ENCODE data around the gene SETBP1.

The SETBP1 gene

DNA sequence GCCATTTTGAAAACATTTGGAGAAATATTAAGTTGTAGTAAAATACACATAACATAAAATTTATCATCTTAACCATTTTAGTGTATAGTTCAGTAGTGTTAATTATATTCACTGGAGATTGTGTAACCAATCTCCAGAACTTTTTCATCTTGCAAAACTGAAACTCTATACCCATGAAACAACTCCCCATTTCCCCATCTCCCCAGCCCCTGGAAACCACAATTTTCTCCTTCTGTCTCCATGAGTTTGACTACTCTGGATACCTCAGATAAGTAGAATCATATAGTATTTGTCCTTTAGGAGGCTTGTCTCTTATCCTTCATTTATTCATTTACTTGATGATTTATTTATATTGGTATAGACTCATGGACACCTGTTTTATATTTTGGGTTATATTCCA, 392.9 kb downstream of the SETBP1 start:
- DNase-seq (ENCODE audit: low read depth), result no peak

DNA sequence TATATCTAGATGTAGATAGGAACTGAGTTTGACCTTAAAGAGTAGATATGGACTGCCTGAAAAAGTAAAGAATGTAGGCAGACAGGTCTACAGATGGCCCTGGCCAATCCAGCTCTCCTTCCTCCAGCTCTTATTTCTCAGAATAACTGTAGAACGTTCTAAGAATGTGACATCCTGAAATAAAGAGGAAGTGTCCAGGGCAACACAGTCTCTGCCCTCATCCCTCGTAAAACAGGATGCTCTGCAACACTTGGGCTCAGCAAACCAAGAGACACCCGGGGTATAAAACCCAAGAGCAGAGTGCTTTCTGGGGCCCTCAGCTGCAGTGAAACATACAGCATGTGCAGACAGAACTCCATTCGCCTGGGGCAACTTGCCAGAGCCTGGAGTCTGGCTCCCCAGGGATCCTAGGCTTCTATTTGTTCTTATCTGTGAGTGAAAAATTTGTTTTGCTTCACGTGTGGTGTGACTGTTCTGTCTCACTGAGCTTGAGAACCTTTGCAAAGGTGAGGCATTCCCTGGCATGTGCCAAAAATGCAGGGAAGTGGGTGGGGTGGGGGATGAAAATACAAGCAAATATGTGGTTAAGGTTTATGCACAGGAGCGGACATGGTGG, 401.0 kb downstream of the SETBP1 start:
- no peak for DNase-seq (ENCODE audit: low read depth)

DNA sequence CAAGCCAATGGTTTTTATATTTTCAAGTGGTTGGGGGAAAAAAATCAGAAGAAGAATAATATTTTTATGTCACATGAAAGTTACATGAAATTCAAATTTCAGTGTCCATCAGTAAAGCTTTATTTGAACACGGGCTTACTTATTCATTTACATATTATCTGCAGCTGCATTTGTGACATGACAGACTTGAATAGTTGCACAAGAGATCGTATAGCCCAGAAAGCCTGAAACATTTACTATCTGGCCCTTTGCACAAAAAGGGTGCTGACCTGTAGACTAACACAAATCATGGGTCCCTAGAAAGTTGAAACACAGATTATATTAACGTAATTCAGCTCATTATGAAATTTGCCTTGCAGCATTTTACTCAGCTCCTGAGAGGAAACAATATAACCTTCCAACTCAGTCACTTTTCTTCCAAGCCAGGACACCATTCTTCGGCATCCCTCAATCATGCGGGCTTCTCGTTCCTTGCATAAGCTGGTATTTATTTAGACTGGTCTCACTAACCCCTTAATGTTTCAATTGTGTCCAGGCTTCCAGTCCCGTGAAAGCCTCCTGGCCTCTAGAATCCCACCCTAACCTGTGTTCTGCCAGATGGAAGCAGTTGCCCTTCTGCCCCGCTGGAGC, 402.7 kb downstream of the SETBP1 start:
- DNase-seq (ENCODE audit: low read depth), result no peak

DNA sequence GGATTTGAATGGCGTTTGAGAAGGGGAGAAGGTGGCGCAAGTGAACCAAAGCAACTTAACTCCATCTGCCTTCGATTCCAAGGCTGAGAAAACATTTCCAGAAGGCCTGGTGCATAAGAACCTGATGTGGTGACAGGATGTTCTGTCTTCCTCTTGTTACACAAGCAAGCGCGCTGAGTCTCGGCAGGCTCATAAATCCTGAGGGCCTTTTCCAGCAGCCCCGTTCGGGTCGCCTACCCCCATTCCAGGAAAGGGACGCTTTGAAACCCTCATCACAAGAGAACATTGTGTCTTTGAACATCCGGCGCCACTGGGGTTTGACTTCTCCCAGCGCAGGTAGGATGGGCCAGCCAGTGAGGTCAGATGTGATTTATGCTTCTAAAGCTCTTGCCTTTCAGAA, 403.5 kb downstream of the SETBP1 start:
- DNase-seq (ENCODE audit: low read depth), result no peak

DNA sequence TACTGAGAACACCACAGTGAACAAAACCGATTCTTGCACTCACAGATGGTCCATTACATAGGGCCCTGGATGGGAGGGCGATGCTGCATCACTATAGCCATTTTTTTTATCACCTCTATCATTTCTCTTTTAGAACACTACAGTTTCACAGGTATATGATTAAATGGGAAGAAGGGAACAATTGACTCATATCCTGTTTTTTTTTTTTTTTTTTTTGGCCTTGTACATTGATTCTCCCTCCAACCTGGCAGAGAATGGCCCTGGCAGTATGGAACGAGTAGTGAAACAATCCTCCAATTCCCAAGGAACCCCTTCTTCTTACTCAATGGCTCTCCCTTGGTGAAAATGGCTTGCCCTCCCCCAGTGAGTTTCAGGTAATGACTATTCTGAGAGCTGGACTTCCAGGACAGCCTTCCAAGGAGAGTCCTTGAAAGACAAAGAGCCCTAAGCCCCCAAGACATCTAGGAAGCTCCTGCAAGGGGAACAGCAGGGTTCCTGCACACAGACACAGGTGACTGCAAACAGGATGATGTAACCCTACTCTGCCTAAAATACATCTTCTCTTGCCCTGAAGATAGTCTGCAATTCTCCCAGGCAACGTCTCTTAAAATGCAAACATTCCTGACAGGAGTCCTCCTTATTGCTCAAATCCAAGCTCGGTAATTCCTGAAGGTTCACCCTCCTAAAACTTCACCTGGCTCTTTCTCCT, 405.4 kb downstream of the SETBP1 start:
- no peak for DNase-seq (ENCODE audit: low read depth)

DNA sequence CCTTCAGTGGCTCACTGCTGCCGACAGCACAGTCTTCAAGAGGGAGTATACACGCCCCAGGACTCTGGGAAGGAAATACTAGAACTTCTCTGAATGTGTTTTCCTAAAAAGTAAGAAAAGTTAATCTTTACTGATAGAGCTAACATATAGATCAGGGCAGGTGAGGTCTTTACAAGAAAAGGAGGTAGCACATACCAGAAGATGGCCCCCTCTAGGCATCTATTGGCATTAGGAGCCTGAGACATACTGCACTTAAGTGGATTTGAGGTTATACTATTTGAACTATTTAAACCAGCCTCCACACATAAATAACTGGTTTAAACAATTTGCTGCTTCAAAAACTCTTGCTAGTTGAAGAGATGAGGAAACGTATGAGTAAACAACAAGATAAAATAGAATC, 406.1 kb downstream of the SETBP1 start:
- no peak for DNase-seq (ENCODE audit: low read depth)

DNA sequence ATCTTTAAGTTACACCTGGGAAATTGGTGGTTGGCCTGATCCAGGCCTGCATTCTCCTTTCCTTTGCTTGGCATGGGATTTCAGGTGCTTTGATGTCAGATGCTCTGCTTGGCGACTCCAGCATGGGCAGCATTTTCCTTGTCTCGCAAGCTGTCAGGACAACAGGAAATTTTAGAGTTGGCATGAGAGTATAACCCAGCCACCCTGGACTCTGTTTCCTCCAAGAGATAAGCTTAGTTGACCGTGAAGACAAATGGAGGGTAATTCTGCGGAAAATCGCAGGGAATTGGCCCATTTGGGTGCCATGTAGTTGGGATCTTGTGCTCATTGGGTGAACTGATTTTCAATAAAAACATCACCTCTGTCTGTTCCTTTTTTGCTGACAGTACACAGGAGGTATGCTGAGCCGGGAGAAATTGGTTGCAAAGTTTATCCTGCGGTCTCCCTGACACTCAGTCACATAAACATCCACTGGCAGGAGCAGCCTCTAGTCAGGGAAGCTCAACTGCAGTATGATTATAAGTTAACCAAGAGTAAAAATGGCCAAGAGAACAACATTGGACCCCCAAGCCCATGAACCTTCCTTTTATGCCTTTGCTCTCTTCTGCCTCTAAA, 409.9 kb downstream of the SETBP1 start:
- no peak for DNase-seq (ENCODE audit: low read depth)

DNA sequence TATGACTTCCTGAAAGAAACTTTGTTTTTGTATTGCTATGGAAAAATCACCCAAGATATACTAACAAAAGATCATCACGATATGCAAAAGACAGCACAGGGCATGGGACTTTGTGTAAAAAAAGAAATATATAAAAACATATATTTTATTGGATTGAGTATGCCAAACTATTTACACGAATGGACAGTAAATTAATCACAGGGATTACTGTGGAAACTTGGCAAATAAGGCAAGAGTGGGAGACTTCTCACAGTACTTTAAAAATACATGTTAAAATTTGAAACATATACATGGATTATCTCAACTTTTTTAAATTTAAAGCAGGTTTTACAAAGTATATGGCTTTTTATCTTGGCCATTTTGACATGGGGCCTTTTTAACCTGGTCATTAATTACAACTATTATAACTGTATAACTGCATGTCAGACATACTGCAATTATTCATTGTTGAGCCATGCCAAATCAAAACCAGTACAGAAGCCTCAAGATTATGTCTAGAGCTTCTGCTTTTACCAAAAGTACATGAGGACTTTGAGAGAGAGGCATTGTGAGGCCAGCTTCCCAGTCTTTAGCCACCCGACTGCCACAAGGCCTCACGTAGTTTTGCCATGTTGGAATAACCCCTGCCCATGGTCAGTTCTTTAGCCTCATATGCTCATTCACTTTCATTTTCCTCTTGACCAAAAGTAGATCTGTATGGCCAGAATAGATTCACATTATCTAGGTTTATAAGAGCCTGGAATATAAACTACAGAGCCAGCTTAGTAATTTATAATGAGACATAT, 419.8 kb downstream of the SETBP1 start:
- DNase-seq (ENCODE audit: low read depth), result no peak

DNA sequence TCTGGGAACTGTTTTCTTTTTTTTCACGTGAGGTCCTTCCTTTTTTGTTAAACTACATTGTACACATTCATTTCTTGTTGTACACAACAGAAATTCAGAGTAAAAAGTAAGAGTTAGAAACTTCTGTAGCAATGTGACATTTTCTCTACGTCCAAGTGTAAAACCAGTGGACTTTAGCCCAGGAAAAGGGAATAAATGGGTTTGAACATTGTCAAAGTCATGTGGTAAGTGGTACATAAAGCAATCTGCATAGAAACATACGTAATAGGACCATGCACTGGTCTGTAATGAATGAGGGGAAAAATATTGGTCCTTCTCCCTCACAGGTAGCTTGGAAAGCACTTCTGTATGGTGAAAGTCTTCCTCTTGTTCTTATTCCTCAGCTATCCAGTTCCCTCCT, 421.4 kb downstream of the SETBP1 start:
- DNase-seq (ENCODE audit: low read depth), result no peak

DNA sequence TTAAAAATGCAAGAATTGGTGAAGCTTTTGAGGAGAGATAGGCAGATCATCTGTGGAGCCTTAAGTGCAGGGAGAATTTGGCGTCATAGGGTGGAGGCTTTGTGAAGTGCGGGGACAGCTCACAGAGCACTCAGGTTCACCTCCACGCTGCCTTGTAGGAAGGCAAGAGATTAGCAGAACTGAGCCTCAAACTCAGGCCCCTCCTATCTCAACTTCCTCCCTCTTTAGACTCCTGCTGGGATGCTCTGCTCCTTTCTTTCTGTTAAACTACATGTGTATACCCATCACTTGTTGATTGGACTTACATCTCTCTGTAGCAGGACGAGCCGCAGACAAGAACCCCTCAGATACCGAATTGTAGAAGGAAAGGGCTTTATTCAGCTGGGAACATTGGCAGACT, 422.2 kb downstream of the SETBP1 start:
- DNase-seq (ENCODE audit: low read depth), result no peak

DNA sequence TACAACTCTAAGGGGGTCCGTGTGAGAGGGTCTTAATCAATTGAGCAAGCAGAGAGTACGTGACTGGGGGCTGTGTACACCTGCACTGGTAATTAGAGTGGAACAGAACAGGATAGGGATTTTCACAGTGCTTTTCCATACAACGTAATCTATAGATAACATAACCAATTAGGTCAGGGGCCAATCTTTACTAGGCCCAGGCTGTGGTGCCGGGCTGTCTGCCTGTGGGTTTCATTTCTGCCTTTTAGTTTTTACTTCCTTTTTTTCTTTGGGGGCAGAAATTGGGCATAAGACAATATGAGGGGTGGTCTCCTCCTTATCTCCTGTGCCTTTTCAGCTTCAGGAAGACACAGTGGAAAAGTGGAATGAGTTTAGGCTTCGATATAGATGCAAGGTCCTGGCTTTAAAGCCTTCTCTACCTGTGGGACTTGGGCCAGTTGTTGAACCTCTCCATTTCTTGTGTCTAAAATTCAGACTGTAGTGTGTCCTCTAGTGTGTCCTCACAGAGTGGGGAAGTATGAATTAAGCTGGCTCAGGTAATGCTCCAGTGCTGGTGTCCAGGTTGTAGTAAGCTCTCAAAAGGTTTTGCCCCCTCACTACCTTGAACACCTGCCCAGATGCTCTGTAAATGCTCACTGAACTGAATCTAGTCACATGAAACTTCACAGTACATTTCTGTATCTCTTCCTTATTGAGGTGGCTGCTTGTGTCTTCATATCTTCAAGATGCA, 422.8 kb downstream of the SETBP1 start:
- no peak for DNase-seq (ENCODE audit: low read depth)

DNA sequence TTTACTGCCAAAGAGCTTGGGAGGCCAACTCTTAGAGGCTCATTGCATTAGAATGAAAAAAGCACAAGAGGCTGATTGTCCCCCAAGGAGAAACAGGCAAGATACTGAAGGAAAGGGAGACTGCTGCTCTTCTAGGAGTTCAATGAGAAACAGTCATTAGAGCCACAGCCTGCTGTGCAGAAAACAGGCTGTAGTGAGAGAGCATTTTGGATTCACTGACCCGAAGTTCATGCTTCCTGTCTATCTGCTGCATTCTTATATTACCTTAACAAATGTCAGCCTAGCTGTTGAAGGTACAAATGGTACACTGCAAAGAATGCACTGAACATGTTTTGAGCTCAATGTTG, 423.3 kb downstream of the SETBP1 start:
- DNase-seq (ENCODE audit: low read depth), result no peak

DNA sequence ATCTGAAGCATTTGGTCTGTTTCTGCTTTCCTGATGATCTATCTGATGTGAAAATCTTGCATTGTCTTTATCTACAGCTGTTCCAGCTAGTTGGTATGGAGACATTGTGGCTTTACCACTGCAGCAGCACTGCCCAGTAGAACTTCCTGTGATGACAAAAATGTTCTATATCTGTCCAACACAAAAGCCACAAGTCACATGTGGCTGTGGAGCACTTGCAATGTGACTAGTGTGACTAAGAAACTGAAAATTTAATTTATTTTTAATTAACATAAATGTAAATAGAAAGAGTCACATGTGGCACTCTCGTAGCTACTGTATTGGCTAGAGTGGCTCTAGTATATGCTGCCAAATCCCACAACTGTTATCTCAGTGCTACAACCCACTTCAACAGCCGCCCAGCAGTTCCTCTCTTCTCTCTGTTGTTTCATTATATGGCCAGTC, 425.7 kb downstream of the SETBP1 start:
- no peak for DNase-seq (ENCODE audit: low read depth)

DNA sequence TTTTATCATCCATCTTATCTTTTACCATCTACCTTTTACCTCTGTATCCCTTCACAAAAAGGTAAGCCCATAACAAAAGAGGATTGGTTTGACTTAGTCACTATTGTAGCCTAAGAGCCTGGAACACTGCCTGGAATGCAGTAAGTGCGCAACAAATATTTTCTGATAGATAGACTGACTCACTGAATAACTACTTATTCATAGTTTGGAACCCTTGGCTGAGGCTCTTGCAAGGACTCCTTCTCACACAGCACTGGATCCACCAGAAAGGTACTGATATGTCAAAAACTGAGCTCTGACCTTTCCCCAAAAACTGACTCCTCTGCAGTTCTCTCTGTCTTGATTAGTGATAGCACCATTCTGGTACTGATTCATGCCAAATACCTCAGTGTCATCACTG, 426.7 kb downstream of the SETBP1 start:
- DNase-seq (ENCODE audit: low read depth), result no peak

DNA sequence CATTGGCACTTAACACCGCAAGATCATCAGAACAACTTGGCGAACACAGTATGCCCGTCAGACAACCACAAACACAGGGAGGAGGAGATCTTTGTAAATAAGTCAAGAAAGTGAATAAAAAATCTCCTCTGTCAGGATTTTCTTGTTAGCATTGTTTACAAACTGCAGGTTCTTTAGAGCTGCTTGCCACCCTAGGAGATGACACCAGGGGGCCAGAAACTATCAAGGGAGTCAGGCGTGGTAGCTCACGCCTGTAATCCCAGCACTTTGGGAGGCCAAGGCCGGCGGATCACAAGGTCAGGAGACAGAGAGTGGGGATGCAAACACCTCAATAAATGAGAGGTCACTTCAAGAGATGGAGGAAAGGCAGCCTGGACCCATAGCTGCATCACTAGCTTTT, 428.1 kb downstream of the SETBP1 start:
- no peak for DNase-seq (ENCODE audit: low read depth)

DNA sequence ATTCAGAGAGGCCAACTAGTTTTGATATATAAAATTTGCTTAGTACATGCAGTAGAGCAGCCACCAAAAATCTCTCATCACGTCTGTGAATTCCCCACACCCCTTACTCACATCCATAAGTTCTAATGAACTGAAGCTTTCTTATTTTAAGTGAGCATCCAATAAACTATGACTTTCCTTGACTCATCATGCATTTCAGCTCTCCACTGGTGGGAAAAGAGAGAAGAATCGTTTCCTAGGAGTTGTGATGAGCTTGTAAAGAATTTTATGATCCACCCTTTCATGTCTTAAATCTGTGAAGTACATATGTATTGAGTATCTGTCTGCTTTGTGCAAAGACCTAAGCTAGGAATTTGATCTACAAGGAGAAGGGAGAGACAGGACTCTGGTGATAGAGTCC, 428.6 kb downstream of the SETBP1 start:
- DNase-seq (ENCODE audit: low read depth), result no peak

DNA sequence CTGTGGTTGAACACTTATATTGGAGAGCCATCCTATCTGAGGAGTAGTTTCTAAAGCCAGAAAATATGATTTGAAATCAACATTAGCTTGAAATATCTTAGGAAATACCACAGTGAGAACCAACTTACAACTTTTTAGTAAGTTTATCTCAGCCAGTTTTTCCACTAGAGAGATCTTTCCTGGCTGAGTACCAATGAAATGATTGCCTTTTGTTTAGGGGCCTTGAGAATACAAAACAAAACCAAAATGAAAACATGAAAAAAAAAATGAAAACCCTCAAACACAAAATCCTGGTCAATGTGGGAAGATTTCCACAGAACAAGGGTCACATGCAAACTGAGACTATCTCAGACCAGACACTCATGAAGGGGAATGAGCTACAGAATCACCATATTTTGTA, 429.0 kb downstream of the SETBP1 start:
- DNase-seq (ENCODE audit: low read depth), result no peak

DNA sequence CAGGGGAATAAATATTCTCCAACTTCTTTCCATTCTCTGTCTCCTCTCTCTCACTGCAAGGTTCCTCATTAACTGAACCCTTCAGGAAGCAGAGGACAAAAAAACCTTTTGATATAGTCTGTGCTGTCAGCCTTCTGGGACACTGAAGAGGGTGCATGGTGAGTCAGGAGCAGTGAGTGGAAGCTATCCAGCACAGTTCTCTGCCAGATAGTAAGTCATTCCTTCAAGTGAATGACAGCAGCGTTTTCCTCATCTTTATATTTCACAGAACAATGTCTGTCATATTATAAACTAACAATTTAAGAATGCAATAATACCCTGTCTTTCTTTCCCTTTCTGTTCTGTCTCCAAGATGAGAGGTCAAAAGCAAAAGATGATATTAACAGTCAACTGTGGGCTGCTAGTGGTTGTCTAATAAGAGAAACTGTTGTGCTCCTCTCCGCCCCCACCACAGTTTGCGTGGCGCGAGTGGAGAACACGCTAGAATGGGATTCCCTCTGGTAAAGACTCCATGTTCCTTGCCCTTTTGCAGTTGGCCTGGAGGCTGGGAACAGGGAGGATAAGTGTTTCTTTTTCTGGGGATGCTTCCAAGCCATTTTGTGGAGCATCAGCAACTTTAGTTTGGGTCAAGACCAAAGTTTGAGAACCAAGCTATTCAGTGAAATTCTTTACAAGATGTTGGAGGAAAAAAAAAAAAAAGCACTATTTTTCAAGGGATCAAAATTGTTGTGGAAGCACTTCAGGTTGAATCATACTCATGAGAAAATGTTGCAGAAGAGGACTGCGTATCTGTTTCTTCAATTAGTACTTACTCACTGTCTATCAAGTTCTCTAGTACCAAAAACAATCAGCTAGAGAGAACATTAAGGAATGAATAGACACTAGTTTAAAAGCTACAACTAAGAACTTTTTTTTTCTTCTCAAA, 430.2 kb downstream of the SETBP1 start:
- no peak for DNase-seq (ENCODE audit: low read depth)

DNA sequence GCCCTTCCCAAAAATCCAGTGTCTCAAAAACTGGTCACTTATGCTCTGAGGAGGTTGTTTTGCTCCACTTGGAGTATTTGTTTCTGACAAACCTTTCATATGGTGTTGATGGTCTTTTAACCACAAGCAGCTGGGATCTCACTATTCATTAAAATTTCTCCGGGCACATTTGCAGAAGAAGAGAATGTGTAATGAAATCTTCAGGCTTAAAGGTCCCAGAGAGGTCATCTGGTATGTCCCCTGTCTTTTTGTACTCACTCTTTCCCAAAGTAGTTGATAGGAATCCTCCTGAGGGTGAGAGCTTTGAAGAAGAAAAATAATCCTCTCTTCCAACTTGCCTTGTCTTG, 430.8 kb downstream of the SETBP1 start:
- no peak for DNase-seq (ENCODE audit: low read depth)

DNA sequence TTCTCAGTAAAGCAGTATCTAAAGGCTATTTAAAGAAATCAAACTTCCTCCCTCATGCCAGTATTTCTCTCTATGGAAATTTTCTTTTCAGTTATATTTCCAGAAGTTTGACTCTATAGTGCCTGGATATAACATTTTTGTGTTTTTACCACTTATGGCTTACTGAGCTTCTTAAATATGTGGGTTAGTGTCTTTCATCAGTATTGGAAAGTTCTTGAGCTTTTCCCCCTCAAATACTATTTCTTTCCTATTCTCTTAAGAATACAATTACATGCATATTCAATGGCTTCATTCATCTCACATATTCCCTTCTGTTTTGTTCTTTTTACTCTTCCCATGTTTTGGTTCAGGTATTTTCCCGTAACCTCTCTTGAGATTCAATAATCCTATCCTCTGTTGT, 432.0 kb downstream of the SETBP1 start:
- no peak for DNase-seq (ENCODE audit: low read depth)

DNA sequence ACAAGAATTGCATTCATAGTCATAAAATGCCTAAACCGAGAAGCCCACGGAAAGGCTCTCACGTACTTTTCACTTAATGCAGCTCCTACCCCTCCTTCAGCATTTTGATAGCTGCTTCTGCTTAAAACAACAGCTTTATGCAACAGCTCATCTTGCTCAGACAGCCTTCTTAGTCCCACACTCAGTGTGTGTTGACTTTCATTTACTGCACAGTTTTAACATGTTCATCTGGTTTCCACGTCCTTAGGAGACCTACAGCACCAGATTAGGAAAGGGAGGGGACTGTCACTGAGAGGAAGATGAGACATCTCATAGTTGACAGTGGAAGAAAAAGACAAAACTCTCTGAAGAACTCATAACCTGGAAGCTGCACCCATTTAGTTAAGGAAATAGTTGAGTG, 435.4 kb downstream of the SETBP1 start:
- DNase-seq (ENCODE audit: low read depth), result no peak
